ENCODE measurements around the gene EMC8.
A peak's percentile ranks its signal among the peaks of the same experiment; 100 is the strongest.

Gene EMC8

GRCh38 chr16:85749771-85750145 is 49.6 kb downstream of the EMC8 start:
- H3K4me3 ChIP-seq (ENCODE audit: control insufficient read depth, low read depth, low read length) = no peak overlapping the region
- no peak for DNase-seq (ENCODE audit: low read depth)
- TF ChIP-seq CTCF (conservative IDR thresholded peaks at IDR 0.05; ENCODE audit: control insufficient read depth, insufficient read depth, low read depth, low read length) = no peak

- TF ChIP-seq CTCF (conservative IDR thresholded peaks at IDR 0.05; ENCODE audit: control insufficient read depth, insufficient read depth, low read depth, low read length) = no peak
- DNase-seq (ENCODE audit: low read depth) = peak; percentile 51
Measured at GRCh38 chr16:85746460-85747215, 52.7 kb downstream of the EMC8 start.

GRCh38 chr16:85738923-85739715 is 60.2 kb downstream of the EMC8 start:
- no peak for DNase-seq (ENCODE audit: low read depth)
- H3K4me3 ChIP-seq (ENCODE audit: control insufficient read depth, low read depth, low read length) = no peak overlapping the region
- no peak for TF ChIP-seq CTCF (conservative IDR thresholded peaks at IDR 0.05; ENCODE audit: control insufficient read depth, insufficient read depth, low read depth, low read length)

More at GRCh38 chr16:85746460-85747215, 52.7 kb downstream of the EMC8 start:
- H3K4me3 ChIP-seq (ENCODE audit: control insufficient read depth, low read depth, low read length) = no peak overlapping the region

- TF ChIP-seq CTCF (conservative IDR thresholded peaks at IDR 0.05; ENCODE audit: control insufficient read depth, insufficient read depth, low read depth, low read length) = no peak
- no peak overlapping the region for H3K4me3 ChIP-seq (ENCODE audit: control insufficient read depth, low read depth, low read length)
- no peak for DNase-seq (ENCODE audit: low read depth)
Measured at GRCh38 chr16:85736921-85737320, 62.4 kb downstream of the EMC8 start.

GRCh38 chr16:85735946-85736345 is 63.4 kb downstream of the EMC8 start:
- H3K4me3 ChIP-seq (ENCODE audit: control insufficient read depth, low read depth, low read length) = no peak overlapping the region
- TF ChIP-seq CTCF (conservative IDR thresholded peaks at IDR 0.05; ENCODE audit: control insufficient read depth, insufficient read depth, low read depth, low read length) = no peak
- DNase-seq (ENCODE audit: low read depth) = no peak

- DNase-seq (ENCODE audit: low read depth) = no peak
- TF ChIP-seq CTCF (conservative IDR thresholded peaks at IDR 0.05; ENCODE audit: control insufficient read depth, insufficient read depth, low read depth, low read length) = no peak
- H3K4me3 ChIP-seq (ENCODE audit: control insufficient read depth, low read depth, low read length) = no peak overlapping the region
Measured at GRCh38 chr16:85735225-85735635, 64.1 kb downstream of the EMC8 start.

All from fibroblast of mammary gland (primary cell).